PFSK-1 (cell line): Measurements from ENCODE around the gene ZNF628.

Experiments
- FOXP2 ChIP-seq: optimal IDR thresholded peaks from 2 replicates; pipeline ENCODE3; 2011; ENCODE audit warnings: borderline replicate concordance, control low read depth, inconsistent platforms; ENCODE audit not compliant: insufficient read depth; ENCODE audit errors: extremely low read length, extremely low read depth
- POLR2AphosphoS5 ChIP-seq: IDR thresholded peaks from 2 replicates; pipeline ENCODE4 v1.6.1; 2012; ENCODE audit warnings: low read depth, mild to moderate bottlenecking, control low read depth, low read length, moderate library complexity
- REST ChIP-seq, 2 experiments: IDR thresholded peaks; 2 replicates each; pipeline versions ENCODE4 v1.6.1 to v1.8.0; 2011 to 2012; ENCODE audit warnings: low read depth in 2 of 2, low read length in 2 of 2, control low read depth in 1 of 2, inconsistent platforms in 1 of 2, mild to moderate bottlenecking in 1 of 2, moderate library complexity in 1 of 2; ENCODE audit not compliant: insufficient read depth in 1 of 2
- SIN3A ChIP-seq: IDR thresholded peaks from 2 replicates; pipeline ENCODE4 v1.6.1; 2012; ENCODE audit warnings: mild to moderate bottlenecking, low read length, moderate library complexity, borderline replicate concordance; ENCODE audit not compliant: insufficient read depth
- TAF1 ChIP-seq: IDR thresholded peaks from 2 replicates; pipeline ENCODE4 v1.6.1; 2012; ENCODE audit warnings: low read length, control low read depth, borderline replicate concordance; ENCODE audit not compliant: insufficient read depth

ZNF628 gene

GRCh38 chr19:55464662-55465054 lies 11.8 kb upstream of the ZNF628 start, which contains the start of gene C19orf85:
TSS of gene C19orf85 (minus strand) at chr19:55464751. CDS start at chr19:55464554, 197 bp downstream.
- no peak for TF ChIP-seq TAF1
- no peak for TF ChIP-seq FOXP2
- TF ChIP-seq SIN3A = no peak
- no peak for TF ChIP-seq REST (IDR thresholded peaks at IDR 0.05; ENCODE audit: insufficient read depth in 1 of 2, low read depth in 2 of 2, low read length in 2 of 2)
- no peak for TF ChIP-seq POLR2AphosphoS5

- no peak for TF ChIP-seq FOXP2
- TF ChIP-seq TAF1 = no peak
- TF ChIP-seq POLR2AphosphoS5 = no peak
- no peak for TF ChIP-seq REST (IDR thresholded peaks at IDR 0.05; ENCODE audit: insufficient read depth in 1 of 2, low read depth in 2 of 2, low read length in 2 of 2)
- no peak for TF ChIP-seq SIN3A
Observed at GRCh38 chr19:55465460-55466240, 10.8 kb upstream of the ZNF628 start.

- TF ChIP-seq REST (IDR thresholded peaks at IDR 0.05; ENCODE audit: insufficient read depth in 1 of 2, low read depth in 2 of 2, low read length in 2 of 2) (no peak), FOXP2 (no peak), POLR2AphosphoS5 (no peak), SIN3A (no peak), TAF1 (no peak)
Observed at GRCh38 chr19:55466241-55466614, 10.2 kb upstream of the ZNF628 start.

GRCh38 chr19:55467236-55468053 lies 9.0 kb upstream of the ZNF628 start:
- TF ChIP-seq POLR2AphosphoS5 (no peak), FOXP2 (peak; percentile 58)

- TF ChIP-seq FOXP2 (no peak), SIN3A (no peak), REST (IDR thresholded peaks at IDR 0.05; ENCODE audit: insufficient read depth in 1 of 2, low read depth in 2 of 2, low read length in 2 of 2) (no peak), POLR2AphosphoS5 (no peak), TAF1 (no peak)
Observed at GRCh38 chr19:55468054-55468393, 8.4 kb upstream of the ZNF628 start.
